ENCODE data around the gene PPP3R1. TPM values are rescaled to one million over a fixed set of nuclear protein-coding genes. Genes with fewer than 3 reads are reported as not detected.

The PPP3R1 gene
- polyA plus RNA-seq, 1 experiment = 5.2 TPM

DNA sequence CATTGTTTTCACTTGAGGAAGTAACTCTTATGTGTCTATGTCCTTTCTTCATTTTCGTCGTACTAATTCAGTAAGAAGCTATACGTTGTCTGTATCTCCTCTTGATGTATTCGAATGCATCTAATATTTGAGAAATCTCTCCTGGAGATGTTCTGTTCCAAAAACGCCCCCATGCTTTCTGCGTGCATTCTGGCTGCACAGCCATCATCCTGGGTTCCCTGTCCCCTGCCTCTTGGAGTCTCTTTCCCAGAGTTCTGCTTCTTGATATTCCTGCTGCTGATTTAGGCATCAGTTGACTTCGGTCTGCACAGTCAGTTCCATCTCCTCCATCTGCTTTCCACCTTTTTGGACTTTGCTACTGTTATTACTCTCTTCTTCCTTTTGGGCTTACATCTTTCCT, 81.2 kb downstream of the PPP3R1 start:
- no peak for DNase-seq (ENCODE audit: low read depth)
- no peaks in the 10 kb centered on the region for H3K27me3 ChIP-seq (ENCODE audit: control insufficient read depth, insufficient read depth, low read length)
- TF ChIP-seq CTCF (IDR thresholded peaks at IDR 0.05; ENCODE audit: insufficient read depth, low read depth, low read length) = no peak
- no peak overlapping the region for H3K4me3 ChIP-seq (ENCODE audit: low read depth, low read length)
- ChIA-PET POLR2A (no interaction called here), CTCF (no interaction called here)
- peaks cover 4% of the 10 kb centered on the region for H3K36me3 ChIP-seq (ENCODE audit: control insufficient read depth, insufficient read depth, low read length)

DNA sequence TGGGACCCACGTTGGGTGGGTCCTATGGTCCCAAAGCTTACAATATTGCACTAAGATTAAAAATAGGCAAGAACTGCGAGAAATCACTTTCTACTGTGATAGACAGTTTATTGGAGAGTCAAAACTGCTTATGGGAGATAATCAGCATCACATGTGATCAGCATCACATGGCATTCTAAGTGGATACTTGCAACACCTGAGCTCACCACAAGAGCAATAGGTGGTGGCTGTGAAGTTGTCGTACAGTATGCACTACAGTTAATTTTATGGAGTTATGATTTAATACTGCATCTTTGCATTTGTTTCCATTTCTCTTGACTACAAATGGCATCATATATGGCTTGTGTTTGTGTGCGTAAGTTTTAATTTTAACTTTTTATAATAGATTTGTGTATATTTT, 83.0 kb downstream of the PPP3R1 start:
- Histone ChIP-seq H3K36me3 (ENCODE audit: control insufficient read depth, insufficient read depth, low read length) (peaks cover 4% of the 10 kb centered on the region), H3K27me3 (ENCODE audit: control insufficient read depth, insufficient read depth, low read length) (no peaks in the 10 kb centered on the region), H3K4me3 (ENCODE audit: low read depth, low read length) (no peak overlapping the region)
- DNase-seq (ENCODE audit: low read depth) = no peak
- no peak for TF ChIP-seq CTCF (IDR thresholded peaks at IDR 0.05; ENCODE audit: insufficient read depth, low read depth, low read length)
- CTCF ChIA-PET = interaction anchor here (0.7 kb wide), 2 partner anchors 9 to 12 kb away, joined by 3 to 4 read pairs; partner anchors contain the start of gene PNO1
- POLR2A ChIA-PET = no interaction called here

DNA sequence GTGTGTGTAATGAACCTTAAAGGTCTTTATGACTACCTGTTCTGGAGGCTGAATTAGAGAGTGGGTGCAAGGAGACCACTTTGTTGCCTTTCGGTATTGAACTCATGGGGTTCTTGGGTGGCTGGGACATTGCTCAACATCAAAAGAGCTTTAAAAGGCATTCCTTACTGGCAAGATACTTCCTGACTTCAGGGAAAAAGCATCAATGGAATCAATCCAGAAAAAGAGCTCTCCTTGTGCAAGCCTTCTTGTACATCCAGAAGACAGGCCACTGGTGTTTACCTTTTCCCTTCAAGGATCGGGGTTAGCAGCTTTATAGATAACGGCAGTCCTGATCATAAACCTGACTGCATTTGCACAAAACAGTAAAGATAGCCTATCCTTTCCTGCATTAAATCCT, 85.1 kb downstream of the PPP3R1 start:
- no peak for DNase-seq (ENCODE audit: low read depth)
- POLR2A ChIA-PET = no interaction called here
- Histone ChIP-seq H3K36me3 (ENCODE audit: control insufficient read depth, insufficient read depth, low read length) (peaks cover 4% of the 10 kb centered on the region), H3K4me3 (ENCODE audit: low read depth, low read length) (no peak overlapping the region), H3K27me3 (ENCODE audit: control insufficient read depth, insufficient read depth, low read length) (no peaks in the 10 kb centered on the region)
- CTCF ChIA-PET = interaction anchor here (0.7 to 1.5 kb wide), 5 partner anchors 15 to 190 kb away, joined by 3 to 4 read pairs (median 3); no protein-coding TSS in a partner anchor
- no peak for TF ChIP-seq CTCF (IDR thresholded peaks at IDR 0.05; ENCODE audit: insufficient read depth, low read depth, low read length)

GRCh38 chr2:68163641-68164040, 88.7 kb downstream of the PPP3R1 start:
- peaks cover 2% of the 10 kb centered on the region for H3K36me3 ChIP-seq (ENCODE audit: control insufficient read depth, insufficient read depth, low read length)
- ChIA-PET POLR2A (no interaction called here), CTCF (interaction anchor here (0.6 kb wide), 1 partner anchor 711 kb away, joined by 3 read pairs; no protein-coding TSS in a partner anchor)
- H3K27me3 ChIP-seq (ENCODE audit: control insufficient read depth, insufficient read depth, low read length) = no peaks in the 10 kb centered on the region
- DNase-seq (ENCODE audit: low read depth) = no peak
- no peak overlapping the region for H3K4me3 ChIP-seq (ENCODE audit: low read depth, low read length)
- TF ChIP-seq CTCF (IDR thresholded peaks at IDR 0.05; ENCODE audit: insufficient read depth, low read depth, low read length) = no peak

GRCh38 chr2:68158134-68158447, 94.2 kb downstream of the PPP3R1 start:
- CTCF ChIA-PET = interaction anchor here (1.2 to 1.7 kb wide), 4 partner anchors 11 to 36 kb away, joined by 3 to 6 read pairs (median 4); no protein-coding TSS in a partner anchor
- TF ChIP-seq CTCF (IDR thresholded peaks at IDR 0.05; ENCODE audit: insufficient read depth, low read depth, low read length) = no peak
- POLR2A ChIA-PET = no interaction called here
- Histone ChIP-seq H3K36me3 (ENCODE audit: control insufficient read depth, insufficient read depth, low read length) (no peaks in the 10 kb centered on the region), H3K27me3 (ENCODE audit: control insufficient read depth, insufficient read depth, low read length) (no peaks in the 10 kb centered on the region), H3K4me3 (ENCODE audit: low read depth, low read length) (peak overlapping the region; percentile 79)
- no peak for DNase-seq (ENCODE audit: low read depth)

Data from BJ (cell line).